GM12874 (cell line): ENCODE measurements around the gene LSP1.

ENCODE experiments used
- TF ChIP-seq, protein P1 (sequence below): IDR thresholded peaks from 2 replicates; pipeline ENCODE4 v1.5.1; 2011; ENCODE audit warnings: low read depth, mild to moderate bottlenecking, control low read depth, low read length, moderate library complexity; ENCODE audit not compliant: insufficient read depth

The LSP1 gene

DNA sequence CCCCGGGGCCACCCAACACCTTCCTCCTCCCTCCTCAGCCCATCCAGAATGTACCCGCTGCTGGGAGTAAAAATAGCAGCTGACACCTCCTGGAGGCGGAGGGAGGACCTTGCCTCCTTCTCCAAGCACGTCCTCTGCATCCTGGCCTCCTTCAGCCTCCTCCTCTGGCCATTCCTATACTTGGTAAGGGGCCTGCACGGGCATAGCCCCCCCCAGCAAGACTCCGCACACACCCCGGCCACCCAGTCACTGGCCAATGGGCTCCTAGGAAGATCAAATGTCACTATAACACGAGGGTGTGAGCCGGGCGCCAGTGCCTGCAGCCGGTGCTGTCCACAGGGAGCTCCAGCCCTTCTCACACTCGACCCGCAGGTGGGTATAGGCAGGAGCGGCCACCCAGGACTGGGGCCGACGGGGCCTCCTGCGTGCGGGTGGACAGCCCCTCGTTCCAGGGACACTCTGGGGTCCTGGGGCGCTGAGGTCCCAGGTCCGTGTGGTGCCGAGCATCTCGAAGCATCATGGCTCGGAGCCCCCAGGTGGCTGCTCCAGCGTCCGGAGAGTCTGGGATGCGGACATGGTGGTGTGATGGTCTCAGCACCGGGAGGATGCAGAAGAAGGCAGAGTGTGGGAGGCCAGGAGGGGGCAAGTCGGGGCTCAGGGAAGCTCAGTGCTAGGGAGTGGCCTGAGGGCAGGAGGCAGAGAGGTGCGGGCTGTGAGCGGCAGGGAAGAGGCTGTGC is 66.7 kb downstream of the LSP1 start, which contains the start of gene TNNT3:
Gene TNNT3, plus strand, starts transcription at position 313 of the 737 bp plus-strand sequence. CDS start 3,172 bp downstream, outside the sequence.
- TF ChIP-seq, protein P1, sequence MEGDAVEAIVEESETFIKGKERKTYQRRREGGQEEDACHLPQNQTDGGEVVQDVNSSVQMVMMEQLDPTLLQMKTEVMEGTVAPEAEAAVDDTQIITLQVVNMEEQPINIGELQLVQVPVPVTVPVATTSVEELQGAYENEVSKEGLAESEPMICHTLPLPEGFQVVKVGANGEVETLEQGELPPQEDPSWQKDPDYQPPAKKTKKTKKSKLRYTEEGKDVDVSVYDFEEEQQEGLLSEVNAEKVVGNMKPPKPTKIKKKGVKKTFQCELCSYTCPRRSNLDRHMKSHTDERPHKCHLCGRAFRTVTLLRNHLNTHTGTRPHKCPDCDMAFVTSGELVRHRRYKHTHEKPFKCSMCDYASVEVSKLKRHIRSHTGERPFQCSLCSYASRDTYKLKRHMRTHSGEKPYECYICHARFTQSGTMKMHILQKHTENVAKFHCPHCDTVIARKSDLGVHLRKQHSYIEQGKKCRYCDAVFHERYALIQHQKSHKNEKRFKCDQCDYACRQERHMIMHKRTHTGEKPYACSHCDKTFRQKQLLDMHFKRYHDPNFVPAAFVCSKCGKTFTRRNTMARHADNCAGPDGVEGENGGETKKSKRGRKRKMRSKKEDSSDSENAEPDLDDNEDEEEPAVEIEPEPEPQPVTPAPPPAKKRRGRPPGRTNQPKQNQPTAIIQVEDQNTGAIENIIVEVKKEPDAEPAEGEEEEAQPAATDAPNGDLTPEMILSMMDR, result no peak

DNA sequence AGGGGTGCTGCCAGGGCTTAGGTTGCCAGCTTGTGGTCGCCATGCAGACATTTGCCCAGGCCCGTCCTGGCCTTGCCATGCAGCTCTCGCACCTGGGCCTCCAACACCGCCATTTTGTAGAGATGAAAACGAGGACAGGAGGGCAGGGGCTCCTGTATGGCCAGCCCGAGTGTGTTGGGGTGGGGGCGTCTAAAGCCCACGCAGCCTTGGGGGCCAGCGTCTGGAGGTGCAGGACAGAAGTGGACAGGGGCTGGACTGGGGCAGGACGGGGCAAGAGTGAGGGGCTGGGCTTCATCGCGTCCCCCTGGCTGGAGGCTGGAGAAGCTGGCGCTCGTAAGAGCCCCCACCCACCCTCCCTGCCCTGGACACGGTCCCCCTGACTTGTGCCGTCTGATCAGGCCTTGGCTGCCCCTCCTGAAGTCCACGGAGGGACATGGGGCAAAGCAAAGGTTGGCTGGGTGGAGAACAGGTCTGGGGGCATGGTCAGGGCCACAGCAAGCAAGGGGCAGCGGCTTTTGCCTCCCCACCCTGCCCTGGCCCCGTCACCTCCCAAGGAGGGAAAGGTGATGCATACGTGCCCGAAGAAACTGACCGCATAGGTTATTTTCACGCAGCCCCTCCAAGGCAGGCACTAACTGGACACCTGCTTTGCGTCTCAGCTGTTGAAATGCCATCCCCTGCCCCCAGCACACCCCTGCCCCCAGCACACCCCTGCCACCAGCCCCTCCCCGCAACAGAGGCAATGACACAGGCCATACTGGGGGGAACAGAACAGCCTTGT is 67.4 kb downstream of the LSP1 start:
- TF ChIP-seq, protein P1, result no peak

DNA sequence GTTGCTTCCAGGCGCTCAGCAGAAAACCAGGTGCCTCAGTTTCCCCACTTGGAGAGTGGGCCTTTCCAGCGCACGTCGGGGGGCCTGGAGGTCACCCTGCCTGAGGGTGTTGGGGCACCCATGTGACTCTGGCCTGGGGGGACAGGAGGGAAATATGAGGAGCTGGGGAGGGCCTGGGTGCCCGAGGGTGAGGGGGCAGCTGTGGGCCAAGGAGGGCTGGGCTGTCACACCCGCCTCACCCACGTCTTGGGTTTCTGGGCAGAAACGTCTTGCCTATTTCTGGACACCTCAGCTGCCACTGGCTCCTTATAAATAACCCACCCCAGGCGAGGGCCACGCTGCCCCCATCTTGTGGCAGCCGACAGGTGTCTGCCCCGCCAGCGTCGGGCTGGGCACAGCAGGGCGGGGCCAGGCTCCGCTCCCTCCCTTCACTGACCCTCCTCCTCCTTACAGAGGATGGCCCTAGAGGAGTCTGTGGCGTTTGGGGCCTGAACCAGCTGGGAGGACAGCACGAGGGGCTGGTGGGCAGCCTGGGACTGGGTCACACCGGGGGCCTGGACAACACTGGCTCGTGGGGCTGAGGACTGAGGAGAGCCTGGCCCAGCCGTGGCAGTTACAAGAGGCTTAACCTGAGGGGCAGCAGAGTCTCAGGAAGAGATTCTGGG is 68.2 kb downstream of the LSP1 start:
- TF ChIP-seq, protein P1, result no peak

DNA sequence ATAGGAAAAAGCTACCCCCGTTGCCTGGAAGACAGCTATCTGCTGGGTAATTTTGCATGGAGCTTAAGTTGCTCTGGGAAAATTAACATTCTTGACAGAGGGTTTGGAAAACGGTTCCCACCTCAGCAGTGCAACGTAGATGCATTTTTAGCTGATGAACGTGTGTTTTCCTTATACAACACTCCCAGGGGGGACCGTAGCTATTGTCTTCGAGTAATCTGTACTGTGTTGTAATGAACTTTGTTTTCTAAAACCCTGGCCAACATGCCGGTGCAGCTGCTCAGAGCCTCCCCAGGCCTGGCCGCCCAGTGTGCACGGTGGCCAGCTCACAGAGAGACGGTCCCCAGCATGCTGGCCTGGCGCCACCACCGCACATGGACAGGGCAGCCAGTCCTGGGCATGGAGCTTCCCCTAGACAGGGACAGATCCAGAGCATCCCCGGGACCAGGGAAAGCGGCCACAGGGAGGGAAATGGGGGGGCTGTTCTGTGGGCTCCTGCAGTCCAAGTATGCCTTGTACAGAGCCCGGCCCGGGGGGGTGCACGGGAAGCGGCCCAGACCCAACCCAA is 68.8 kb downstream of the LSP1 start:
- TF ChIP-seq, protein P1, result no peak

DNA sequence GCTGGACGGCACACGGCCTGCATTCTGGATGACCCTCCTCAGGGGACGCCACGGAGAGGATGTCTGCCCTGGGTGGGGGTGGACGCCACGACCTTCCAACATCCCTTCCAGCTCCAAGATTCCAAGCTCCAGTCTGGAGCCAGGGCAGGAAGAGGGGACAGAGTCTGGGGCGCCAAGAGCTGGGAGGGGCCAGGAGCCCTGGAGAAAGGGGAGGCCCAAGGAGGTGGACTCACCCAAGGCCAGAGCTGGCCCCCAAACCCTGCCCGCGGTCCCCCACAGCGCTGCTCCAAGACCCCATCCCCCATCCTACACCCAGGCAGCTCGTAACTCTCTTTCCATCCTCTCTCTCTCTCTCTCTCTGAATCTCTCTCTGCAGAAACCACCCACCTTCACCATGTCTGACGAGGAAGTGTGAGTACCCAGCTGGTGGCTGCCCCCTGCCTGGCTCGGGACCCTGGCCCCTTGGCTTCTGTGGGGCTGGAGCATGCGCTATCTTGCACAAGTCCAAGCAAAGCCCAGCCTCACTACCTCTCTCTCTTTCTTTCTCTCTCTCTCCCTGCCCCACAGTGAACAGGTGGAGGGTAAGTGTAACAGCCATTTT is 69.7 kb downstream of the LSP1 start:
- TF ChIP-seq, protein P1, result no peak

DNA sequence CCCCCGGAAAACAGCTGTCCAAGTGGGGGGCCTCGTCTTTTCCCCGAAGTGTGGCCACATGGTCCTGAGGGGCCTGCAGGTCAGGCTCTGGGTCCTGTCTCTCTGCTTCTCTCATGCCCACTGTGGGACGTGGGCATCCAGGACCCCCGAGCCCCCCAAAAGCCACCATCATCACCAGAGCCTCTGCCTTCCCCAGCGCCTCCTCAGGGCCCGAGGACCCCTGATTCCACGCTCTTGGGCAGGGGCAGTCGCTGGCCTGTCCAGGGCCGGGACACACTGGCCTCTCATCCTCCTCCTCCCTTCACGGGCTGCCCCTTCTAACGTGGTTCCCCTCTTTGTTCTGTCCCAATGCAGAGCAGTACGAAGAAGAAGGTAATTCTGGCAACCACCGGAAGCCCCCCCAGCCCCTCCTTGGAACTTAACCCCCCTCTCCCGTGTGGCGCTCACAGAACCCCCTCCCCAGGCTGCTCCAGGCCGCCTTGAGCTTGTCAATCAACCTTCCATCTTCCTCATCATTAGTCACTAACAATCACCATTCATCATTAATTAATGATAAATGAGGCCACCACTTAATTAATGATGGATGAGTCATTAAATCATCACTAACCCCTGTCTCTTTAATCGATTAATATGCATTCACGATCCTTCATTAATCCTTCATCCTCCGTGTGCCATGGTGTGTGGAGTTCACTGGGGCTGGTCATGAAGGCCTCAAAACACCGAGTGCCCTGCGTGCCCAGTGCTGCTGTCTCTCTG is 70.5 kb downstream of the LSP1 start:
- TF ChIP-seq, protein P1, result no peak
